ENCODE results near the gene TMEM232. TPM values are rescaled to one million over a fixed set of nuclear protein-coding genes. Genes with fewer than 3 reads are reported as not detected.

Gene TMEM232
- total RNA-seq, 4 donors from 2014 or later = 2.3 to 4.2 (median 3.5) TPM

GRCh38 chr5:110507972-110508371 lies 218.5 kb downstream of the TMEM232 start:
- TF ChIP-seq CTCF (IDR thresholded peaks at IDR 0.05; ENCODE audit: low read depth) = no peak

GRCh38 chr5:110506378-110506777 lies 220.1 kb downstream of the TMEM232 start:
- no peak for TF ChIP-seq CTCF (IDR thresholded peaks at IDR 0.05; ENCODE audit: low read depth)

- no peak for TF ChIP-seq CTCF (IDR thresholded peaks at IDR 0.05; ENCODE audit: low read depth)
Observed at GRCh38 chr5:110496276-110496675, 230.2 kb downstream of the TMEM232 start.

GRCh38 chr5:110492446-110492845 lies 234.0 kb downstream of the TMEM232 start:
- TF ChIP-seq CTCF (IDR thresholded peaks at IDR 0.05; ENCODE audit: low read depth) = no peak

- TF ChIP-seq CTCF (IDR thresholded peaks at IDR 0.05; ENCODE audit: low read depth) = no peak
Observed at GRCh38 chr5:110478895-110479294, 247.6 kb downstream of the TMEM232 start.

- TF ChIP-seq CTCF (IDR thresholded peaks at IDR 0.05; ENCODE audit: low read depth) = no peak
Observed at GRCh38 chr5:110477911-110478310, 248.6 kb downstream of the TMEM232 start.

- no peak for TF ChIP-seq CTCF (IDR thresholded peaks at IDR 0.05; ENCODE audit: low read depth)
Observed at GRCh38 chr5:110476164-110476563, 250.3 kb downstream of the TMEM232 start.

Data from subcutaneous adipose tissue (tissue), 4 donors.